GM21825 (cell line): ENCODE data around the gene HAND2.
A peak's percentile ranks its signal among the peaks of the same experiment; 100 is the strongest.

Experiments used
- ATAC-seq: cut with Tn5 transposase; IDR thresholded peaks from one replicate; pipeline ENCODE4 v1.9.1; 2021; ENCODE audit warnings: mild to moderate bottlenecking, moderate library complexity; ENCODE audit not compliant: unreplicated experiment

The HAND2 gene

GRCh38 chr4:173504181-173504503 lies 25.9 kb downstream of the HAND2 start:
- ATAC-seq, result no peak

- no peak for ATAC-seq
These were observed 26.5 kb downstream of the HAND2 start for GRCh38 chr4:173503330-173504180.

- ATAC-seq, result no peak
These were observed 27.7 kb downstream of the HAND2 start for GRCh38 chr4:173502282-173502681.

- no peak for ATAC-seq
These were observed 28.4 kb downstream of the HAND2 start for GRCh38 chr4:173501592-173502150.

GRCh38 chr4:173500841-173501591 lies 29.0 kb downstream of the HAND2 start:
- ATAC-seq, result no peak

GRCh38 chr4:173499658-173500535 lies 30.1 kb downstream of the HAND2 start:
- ATAC-seq, result no peak

- no peak for ATAC-seq
These were observed 31.3 kb downstream of the HAND2 start for GRCh38 chr4:173498771-173499170.

- peak; percentile 39 for ATAC-seq
These were observed 32.0 kb downstream of the HAND2 start for GRCh38 chr4:173498023-173498422.

- peak; percentile 97 for ATAC-seq
These were observed 35.7 kb downstream of the HAND2 start for GRCh38 chr4:173494013-173494970.

- no peak for ATAC-seq
These were observed 37.0 kb downstream of the HAND2 start for GRCh38 chr4:173493041-173493440.

- no peak for ATAC-seq
These were observed 37.7 kb downstream of the HAND2 start for GRCh38 chr4:173492315-173492714.

- no peak for ATAC-seq
These were observed 39.1 kb downstream of the HAND2 start for GRCh38 chr4:173490817-173491528.

- no peak for ATAC-seq
These were observed 39.8 kb downstream of the HAND2 start for GRCh38 chr4:173490256-173490655.

GRCh38 chr4:173489514-173489913 lies 40.5 kb downstream of the HAND2 start:
- no peak for ATAC-seq

GRCh38 chr4:173488656-173489055 lies 41.4 kb downstream of the HAND2 start:
- ATAC-seq, result no peak

- no peak for ATAC-seq
These were observed 42.0 kb downstream of the HAND2 start for GRCh38 chr4:173488074-173488473.

GRCh38 chr4:173486714-173487392 lies 43.2 kb downstream of the HAND2 start:
- no peak for ATAC-seq

- no peak for ATAC-seq
These were observed 44.9 kb downstream of the HAND2 start for GRCh38 chr4:173485164-173485563.
